ENCODE results near the gene PKN2.
A peak's percentile ranks its signal among the peaks of the same experiment; 100 is the strongest.
"Not testable (repeated sequence)": the region's sequence is repeated elsewhere in the genome, so short reads cannot be mapped to it uniquely, and the experiment has no call there.

Gene PKN2

DNA sequence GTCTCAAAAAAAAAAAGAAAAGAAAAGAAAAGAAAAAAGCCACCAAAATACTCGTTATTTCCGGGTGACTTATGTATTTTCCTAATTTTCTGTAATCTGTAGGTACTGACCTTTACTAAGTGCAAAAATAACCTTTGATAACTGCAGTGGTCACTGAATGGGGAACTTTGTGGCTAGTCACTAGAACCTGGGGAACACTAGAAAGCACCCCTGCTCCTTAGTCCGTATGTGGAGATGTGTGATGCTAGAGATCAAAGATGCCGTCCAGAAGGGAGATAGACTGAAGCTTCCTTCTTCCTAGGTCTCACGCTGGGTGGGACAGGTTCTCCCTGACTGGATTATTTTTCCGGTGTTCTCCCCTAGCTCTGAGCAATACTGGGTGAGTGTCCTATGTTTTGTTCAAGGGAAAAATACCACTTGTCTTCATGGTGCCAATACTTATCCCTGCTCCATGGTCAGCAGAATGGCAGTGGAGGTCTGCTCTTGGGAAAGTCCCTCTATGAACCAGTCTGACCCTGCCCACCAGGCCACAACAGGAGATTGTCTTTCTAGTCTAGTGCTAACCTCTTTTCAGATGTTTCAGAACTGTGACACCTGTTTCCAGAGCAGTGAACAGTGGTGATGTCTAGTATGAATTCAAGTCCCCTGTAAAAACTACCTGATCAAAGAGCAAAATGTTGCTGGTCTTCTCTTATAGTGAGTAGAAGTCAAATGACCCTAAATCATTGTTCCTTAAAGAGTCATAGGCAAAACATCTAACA, 167.4 kb downstream of the PKN2 start:
- no peak overlapping the region for H3K9ac ChIP-seq (ENCODE audit: insufficient read length)
- no peak overlapping the region for H3K27ac ChIP-seq
- no peaks in the 10 kb centered on the region for H3K9me3 ChIP-seq (ENCODE audit: low read depth, low read length)
- DNase-seq (ENCODE audit: low read depth, low spot score): no peak
- TF ChIP-seq POLR2AphosphoS5 (IDR thresholded peaks at IDR 0.05; ENCODE audit: borderline replicate concordance, low read depth, low read length): no peak
- TF ChIP-seq FOXP2 (optimal IDR thresholded peaks at IDR 0.05; ENCODE audit: control extremely low read depth, extremely low read length, insufficient read depth): no peak
- no peak for TF ChIP-seq EZH2 (IDR thresholded peaks at IDR 0.05)
- H3K36me3 ChIP-seq (ENCODE audit: insufficient read depth, low read length): peaks cover 17% of the 10 kb centered on the region
- H3K4me3 ChIP-seq: no peak overlapping the region

DNA sequence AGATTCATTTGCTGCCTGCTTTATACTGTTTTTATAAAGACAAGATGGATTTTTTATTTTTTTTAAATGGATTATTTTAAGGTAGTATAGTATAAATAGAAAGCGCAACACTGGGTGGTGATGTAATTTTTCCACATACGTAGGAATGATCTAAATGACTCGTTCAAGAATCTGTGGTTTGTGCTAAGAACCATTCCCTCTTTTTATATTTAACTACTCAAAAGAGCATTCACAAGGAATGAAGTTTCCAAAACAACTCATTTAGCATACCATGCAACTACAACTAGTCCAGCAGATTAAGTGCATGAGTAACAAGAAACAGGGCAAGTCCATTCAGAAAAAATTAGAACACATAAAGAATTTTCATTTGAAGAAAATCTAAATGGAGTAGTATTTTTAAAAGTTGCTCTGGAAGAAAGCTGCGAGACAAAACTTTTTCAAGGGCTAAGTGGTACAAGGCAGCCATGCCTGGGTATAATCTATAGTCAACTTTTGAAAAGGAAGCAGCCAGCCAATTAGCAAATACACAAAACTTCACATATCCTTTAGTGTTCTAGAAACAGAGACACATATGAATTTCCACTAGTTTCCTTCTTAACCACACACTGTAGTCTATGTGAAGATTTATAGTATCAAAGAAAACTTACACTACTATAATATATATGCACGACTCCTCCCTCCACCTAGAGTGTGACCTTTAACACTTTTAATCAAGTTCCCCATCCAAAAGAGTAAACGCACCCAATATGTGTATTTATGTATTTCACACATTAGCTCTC, 183.9 kb downstream of the PKN2 start:
- H3K27ac ChIP-seq: peak overlapping the region; percentile 21; the same call in 1 of the 2 replicates
- H3K9ac ChIP-seq (ENCODE audit: insufficient read length): no peak overlapping the region
- TF ChIP-seq FOXP2 (optimal IDR thresholded peaks at IDR 0.05; ENCODE audit: control extremely low read depth, extremely low read length, insufficient read depth) (no peak), POLR2AphosphoS5 (IDR thresholded peaks at IDR 0.05; ENCODE audit: borderline replicate concordance, low read depth, low read length) (no peak), EZH2 (IDR thresholded peaks at IDR 0.05) (no peak)
- no peaks in the 10 kb centered on the region for H3K9me3 ChIP-seq (ENCODE audit: low read depth, low read length)
- no peak overlapping the region for H3K4me3 ChIP-seq
- peaks cover 14% of the 10 kb centered on the region for H3K36me3 ChIP-seq (ENCODE audit: insufficient read depth, low read length)
- DNase-seq (ENCODE audit: low read depth, low spot score): no peak

DNA sequence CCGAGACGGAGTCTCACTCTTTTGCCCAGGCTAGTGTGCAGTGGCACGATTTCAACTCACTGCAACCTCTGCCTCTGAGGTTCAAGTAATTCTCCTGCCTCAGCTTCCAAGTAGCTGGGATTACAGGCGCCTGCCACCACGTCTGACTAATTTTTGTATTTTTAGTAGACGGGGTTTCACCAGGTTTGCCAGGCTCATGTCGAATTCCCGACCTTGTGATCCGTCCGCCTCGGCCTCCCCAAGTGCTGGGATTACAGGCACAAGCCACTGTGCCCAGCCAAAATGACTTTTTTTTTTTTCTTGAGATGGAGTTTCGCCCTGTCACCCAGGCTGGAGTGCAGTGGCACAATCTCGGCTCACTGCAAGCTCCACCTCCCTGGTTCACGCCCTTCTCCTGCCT, 185.6 kb downstream of the PKN2 start:
- H3K36me3 ChIP-seq (ENCODE audit: insufficient read depth, low read length); H3K9ac ChIP-seq (ENCODE audit: insufficient read length); DNase-seq (ENCODE audit: low read depth, low spot score); H3K27ac ChIP-seq; H3K4me3 ChIP-seq; H3K9me3 ChIP-seq (ENCODE audit: low read depth, low read length): not testable (repeated sequence)

DNA sequence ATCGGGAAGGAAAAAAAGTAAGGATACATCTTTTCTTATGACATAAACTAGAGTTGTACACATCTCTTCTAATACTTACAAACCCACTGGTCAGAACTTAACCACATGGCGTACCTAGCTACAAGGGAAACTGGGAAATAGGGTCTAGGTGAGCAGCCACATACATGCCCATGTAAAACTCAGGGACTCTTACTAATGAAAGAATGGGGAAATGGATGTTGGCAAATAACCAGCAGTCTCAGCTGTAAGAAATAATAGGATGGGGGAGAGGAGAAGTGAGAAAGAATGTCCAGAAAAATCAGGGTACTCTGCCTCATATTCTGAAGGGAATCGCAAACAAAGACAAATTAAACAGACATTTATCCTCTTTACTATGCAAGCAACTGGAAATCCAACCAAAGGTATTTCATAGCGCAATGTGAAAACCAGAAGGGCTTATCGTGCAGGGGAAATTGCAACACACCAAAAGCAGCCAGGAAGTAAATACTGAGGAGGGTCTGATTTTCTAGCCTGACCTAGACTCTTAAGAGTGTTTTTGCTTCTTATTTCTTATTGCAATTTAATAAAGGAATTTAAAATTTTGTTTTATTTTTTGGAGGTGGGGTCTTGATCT, 189.8 kb downstream of the PKN2 start:
- TF ChIP-seq FOXP2 (optimal IDR thresholded peaks at IDR 0.05; ENCODE audit: control extremely low read depth, extremely low read length, insufficient read depth): no peak
- TF ChIP-seq POLR2AphosphoS5 (IDR thresholded peaks at IDR 0.05; ENCODE audit: borderline replicate concordance, low read depth, low read length): no peak
- TF ChIP-seq EZH2 (IDR thresholded peaks at IDR 0.05): no peak
- peaks cover 17% of the 10 kb centered on the region; the same call in 1 of the 2 replicates for H3K36me3 ChIP-seq (ENCODE audit: insufficient read depth, low read length)
- peak overlapping the region; percentile 5; the same call in 1 of the 2 replicates for H3K4me3 ChIP-seq
- no peak overlapping the region for H3K9ac ChIP-seq (ENCODE audit: insufficient read length)
- DNase-seq (ENCODE audit: low read depth, low spot score): peak; percentile 48
- no peaks in the 10 kb centered on the region for H3K9me3 ChIP-seq (ENCODE audit: low read depth, low read length)
- H3K27ac ChIP-seq: peak overlapping the region; percentile 34

DNA sequence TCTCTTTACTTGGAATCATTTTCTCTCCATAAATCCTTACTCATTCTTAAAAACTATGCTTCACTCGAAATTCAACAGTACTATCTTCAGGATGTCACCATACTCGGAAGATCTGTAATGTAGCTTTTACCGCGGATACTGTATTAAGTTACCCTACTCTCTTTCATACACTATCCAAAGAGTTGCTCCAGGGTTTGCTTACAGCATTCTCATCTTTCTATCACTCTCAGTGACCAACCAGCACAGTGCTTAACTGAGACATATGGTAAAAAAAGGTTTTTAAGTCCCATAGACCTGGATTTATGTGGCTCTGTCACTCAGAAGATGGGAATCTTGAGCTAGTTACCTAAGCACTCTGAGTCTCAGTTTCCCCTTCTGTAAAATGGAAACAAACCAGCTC, 191.5 kb downstream of the PKN2 start:
- Histone ChIP-seq H3K27ac (no peak overlapping the region), H3K36me3 (ENCODE audit: insufficient read depth, low read length) (peaks cover 18% of the 10 kb centered on the region), H3K4me3 (no peak overlapping the region), H3K9me3 (ENCODE audit: low read depth, low read length) (no peaks in the 10 kb centered on the region), H3K9ac (ENCODE audit: insufficient read length) (no peak overlapping the region)
- no peak for DNase-seq (ENCODE audit: low read depth, low spot score)
- no peak for TF ChIP-seq POLR2AphosphoS5 (IDR thresholded peaks at IDR 0.05; ENCODE audit: borderline replicate concordance, low read depth, low read length)
- no peak for TF ChIP-seq FOXP2 (optimal IDR thresholded peaks at IDR 0.05; ENCODE audit: control extremely low read depth, extremely low read length, insufficient read depth)
- TF ChIP-seq EZH2 (IDR thresholded peaks at IDR 0.05): no peak

DNA sequence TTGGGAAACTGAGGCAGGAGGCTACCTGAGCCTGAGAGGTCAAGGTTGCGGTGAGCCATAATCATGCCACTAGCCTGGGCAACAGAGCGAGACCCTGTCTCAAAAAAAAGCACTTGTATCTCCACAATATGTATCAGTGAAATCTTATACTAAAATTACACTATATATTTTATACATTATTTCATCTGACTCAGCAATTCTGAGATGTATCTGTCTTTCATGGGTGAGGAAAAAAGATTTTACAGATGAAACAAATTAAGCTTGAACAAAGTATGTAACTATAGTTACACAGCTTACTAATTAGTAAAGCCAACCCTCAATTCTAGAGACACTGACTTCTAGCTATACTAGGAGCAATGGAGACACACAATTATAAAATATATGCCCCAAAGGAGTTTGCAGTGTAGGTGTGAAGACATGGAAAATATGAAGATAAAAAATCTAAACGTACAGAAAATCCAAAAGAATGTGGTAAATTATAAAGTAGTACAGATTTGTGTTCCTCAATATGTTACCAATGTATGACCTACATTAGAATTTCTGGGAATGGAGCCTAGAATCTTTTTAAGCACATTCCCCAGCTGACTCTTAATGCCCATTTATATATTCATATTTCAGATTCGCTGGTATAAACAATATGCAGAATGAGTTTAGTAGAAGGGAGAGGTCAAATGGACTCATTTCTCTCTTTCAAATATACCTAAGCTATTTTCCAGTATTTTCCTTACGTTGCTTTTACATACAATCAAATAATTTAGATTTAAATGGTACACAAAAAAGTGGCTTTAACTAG, 192.7 kb downstream of the PKN2 start:
- Histone ChIP-seq H3K4me3 (no peak overlapping the region), H3K9me3 (ENCODE audit: low read depth, low read length) (no peaks in the 10 kb centered on the region), H3K27ac (peak overlapping the region; percentile 56), H3K9ac (ENCODE audit: insufficient read length) (no peak overlapping the region), H3K36me3 (ENCODE audit: insufficient read depth, low read length) (peaks cover 18% of the 10 kb centered on the region)
- no peak for TF ChIP-seq EZH2 (IDR thresholded peaks at IDR 0.05)
- TF ChIP-seq FOXP2 (optimal IDR thresholded peaks at IDR 0.05; ENCODE audit: control extremely low read depth, extremely low read length, insufficient read depth): no peak
- no peak for TF ChIP-seq POLR2AphosphoS5 (IDR thresholded peaks at IDR 0.05; ENCODE audit: borderline replicate concordance, low read depth, low read length)
- DNase-seq (ENCODE audit: low read depth, low spot score): no peak

DNA sequence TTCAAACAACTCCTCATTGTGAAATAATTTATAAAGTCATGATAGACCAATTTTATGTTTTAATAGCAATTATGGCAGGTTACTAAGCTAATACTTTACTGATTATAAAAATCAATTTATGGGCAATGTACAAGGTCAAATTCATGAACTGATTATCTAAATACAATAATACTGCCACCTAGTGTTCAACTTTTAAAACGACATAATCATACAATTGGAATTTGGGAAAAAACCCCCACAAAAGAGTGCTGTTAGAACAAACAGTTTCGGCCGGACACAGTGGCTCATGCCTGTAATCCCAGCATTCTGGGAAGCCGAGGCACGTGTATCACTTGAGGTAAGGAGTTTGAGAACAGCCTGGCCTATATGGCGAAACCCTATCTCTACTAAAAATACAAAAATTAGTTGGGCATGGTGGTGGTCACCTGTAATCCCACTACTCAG, 193.3 kb downstream of the PKN2 start:
- no peak for DNase-seq (ENCODE audit: low read depth, low spot score)
- Histone ChIP-seq H3K9me3 (ENCODE audit: low read depth, low read length) (no peaks in the 10 kb centered on the region), H3K27ac (peak overlapping the region; percentile 56; the same call in 1 of the 2 replicates), H3K36me3 (ENCODE audit: insufficient read depth, low read length) (peaks cover 22% of the 10 kb centered on the region), H3K4me3 (no peak overlapping the region), H3K9ac (ENCODE audit: insufficient read length) (no peak overlapping the region)
- no peak for TF ChIP-seq EZH2 (IDR thresholded peaks at IDR 0.05)
- no peak for TF ChIP-seq POLR2AphosphoS5 (IDR thresholded peaks at IDR 0.05; ENCODE audit: borderline replicate concordance, low read depth, low read length)
- TF ChIP-seq FOXP2 (optimal IDR thresholded peaks at IDR 0.05; ENCODE audit: control extremely low read depth, extremely low read length, insufficient read depth): no peak

DNA sequence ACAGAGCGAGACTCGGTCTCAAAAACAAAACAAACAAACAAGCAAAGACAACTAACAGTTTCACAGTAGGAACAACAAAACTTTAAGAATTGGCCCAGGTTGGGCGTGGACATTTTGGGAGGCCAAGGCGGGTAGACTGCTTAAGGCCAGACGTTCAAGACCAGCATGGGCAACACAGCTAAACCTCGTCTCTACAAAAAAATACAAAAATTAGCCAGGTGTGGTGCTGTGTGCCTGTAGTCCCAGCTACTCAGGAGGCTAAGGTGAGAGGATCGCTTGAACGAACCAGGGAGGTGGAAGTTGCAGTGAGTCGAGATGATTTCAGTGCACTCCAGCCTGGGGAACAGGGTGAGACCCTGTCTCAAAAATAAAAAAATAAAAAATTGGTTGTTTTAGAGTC, 193.8 kb downstream of the PKN2 start:
- no peak overlapping the region for H3K27ac ChIP-seq
- no peak for TF ChIP-seq EZH2 (IDR thresholded peaks at IDR 0.05)
- no peak for TF ChIP-seq FOXP2 (optimal IDR thresholded peaks at IDR 0.05; ENCODE audit: control extremely low read depth, extremely low read length, insufficient read depth)
- no peak for TF ChIP-seq POLR2AphosphoS5 (IDR thresholded peaks at IDR 0.05; ENCODE audit: borderline replicate concordance, low read depth, low read length)
- no peak overlapping the region for H3K9ac ChIP-seq (ENCODE audit: insufficient read length)
- H3K9me3 ChIP-seq (ENCODE audit: low read depth, low read length): no peaks in the 10 kb centered on the region
- DNase-seq (ENCODE audit: low read depth, low spot score): no peak
- no peak overlapping the region for H3K4me3 ChIP-seq
- H3K36me3 ChIP-seq (ENCODE audit: insufficient read depth, low read length): peaks cover 27% of the 10 kb centered on the region

Data from SK-N-MC (cell line).